Right atrium auricular region (tissue), 2 donors: ENCODE results near the gene CLEC18B. TPM values are rescaled to one million over a fixed set of nuclear protein-coding genes. Genes with fewer than 3 reads are reported as not detected.
"Not testable (repeated sequence)": the region's sequence is repeated elsewhere in the genome, so short reads cannot be mapped to it uniquely, and the experiment has no call there.

Source experiments
- DNase-seq: peaks from one replicate; pipeline ENCODE4 v3.0.0-alpha.2; 2019; ENCODE audit warnings: low spot score
- H3K27ac ChIP-seq, 2 donors: fragments of 200-600 bp; sonication (generic); 1 replicate in 1 of 2; 2 replicates in 1 of 2; pipeline ENCODE4 v1.5.1; 2016 to 2019
- H3K27me3 ChIP-seq, 2 donors: fragments of 200-600 bp; sonication (generic); one replicate each; pipeline versions ENCODE4 v1.5.1 to v1.6.0; 2017 to 2019
- H3K36me3 ChIP-seq: fragments of 200-600 bp; sonication (generic); one replicate; pipeline ENCODE4 v1.5.1; 2016
- H3K4me1 ChIP-seq, 2 donors: fragments of 200-600 bp; sonication (generic); one replicate each; pipeline versions ENCODE4 v1.5.1 to v1.6.0; 2017 to 2019
- H3K4me3 ChIP-seq, 2 donors: fragments of 200-600 bp; sonication (generic); 1 replicate in 1 of 2; 2 replicates in 1 of 2; pipeline ENCODE4 v1.5.1; 2017 to 2019; ENCODE audit warnings: mild to moderate bottlenecking in 1 of 2, moderate library complexity in 1 of 2
- H3K9me3 ChIP-seq, 2 donors: fragments of 200-600 bp; sonication (generic); one replicate each; pipeline ENCODE4 v1.5.1; 2019
- CTCF ChIP-seq, 2 donors: fragments of 200-600 bp; sonication (generic); IDR thresholded peaks; one replicate each; pipeline ENCODE4 v1.5.1; 2019; ENCODE audit warnings: antibody characterized with exemption in 2 of 2
- total RNA-seq, 2 donors: library from RNA; depleted of rRNA; stranded (reverse); fragments of >200 nt; gene quantifications; one replicate each; pipeline ENCODE4 v1.1.0, GENCODE V29; 2016

CLEC18B gene
- total RNA-seq = not detected

- not testable (repeated sequence) for H3K27me3 ChIP-seq, DNase-seq, H3K4me3 ChIP-seq, H3K9me3 ChIP-seq, H3K36me3 ChIP-seq, H3K4me1 ChIP-seq, H3K27ac ChIP-seq
Observed at GRCh38 chr16:74420612-74421481, at the start of gene CLEC18B. TSS of gene CLEC18B (minus strand) at chr16:74421478. CDS start at chr16:74421270, 208 bp downstream.

- Histone ChIP-seq H3K9me3 (no peaks in the 10 kb centered on the region), H3K27me3 (no peaks in the 10 kb centered on the region), H3K4me1 (no peaks in the 10 kb centered on the region), H3K4me3 (no peak overlapping the region), H3K36me3 (peaks cover 78% of the 10 kb centered on the region), H3K27ac (no peak overlapping the region)
- TF ChIP-seq CTCF (IDR thresholded peaks at IDR 0.05) = no peak
- DNase-seq = no peak
Observed at GRCh38 chr16:74469946-74470478, 48.7 kb upstream of the CLEC18B start.

GRCh38 chr16:74468807-74469525 is 47.7 kb upstream of the CLEC18B start:
- Histone ChIP-seq H3K4me1 (no peaks in the 10 kb centered on the region), H3K9me3 (no peaks in the 10 kb centered on the region), H3K4me3 (no peak overlapping the region), H3K27ac (no peak overlapping the region), H3K27me3 (no peaks in the 10 kb centered on the region), H3K36me3 (peaks cover 78% of the 10 kb centered on the region)
- no peak for TF ChIP-seq CTCF (IDR thresholded peaks at IDR 0.05)
- DNase-seq = no peak

- Histone ChIP-seq H3K27ac (no peak overlapping the region), H3K4me1 (no peaks in the 10 kb centered on the region), H3K27me3 (no peaks in the 10 kb centered on the region), H3K36me3 (peaks cover 94% of the 10 kb centered on the region), H3K4me3 (no peak overlapping the region), H3K9me3 (no peaks in the 10 kb centered on the region)
- DNase-seq = no peak
- no peak for TF ChIP-seq CTCF (IDR thresholded peaks at IDR 0.05)
Observed at GRCh38 chr16:74466872-74467271, 45.6 kb upstream of the CLEC18B start.

- Histone ChIP-seq H3K27ac (no peak overlapping the region), H3K9me3 (no peaks in the 10 kb centered on the region), H3K4me3 (no peak overlapping the region), H3K36me3 (peaks cover 93% of the 10 kb centered on the region), H3K27me3 (no peaks in the 10 kb centered on the region), H3K4me1 (no peaks in the 10 kb centered on the region)
- no peak for DNase-seq
- TF ChIP-seq CTCF (IDR thresholded peaks at IDR 0.05) = no peak
Observed at GRCh38 chr16:74465851-74466685, 44.8 kb upstream of the CLEC18B start.
